Upper lobe of left lung (tissue), 6 donors: Measurements from ENCODE around the gene PRKAB2. TPM values are rescaled to one million over a fixed set of nuclear protein-coding genes. Genes with fewer than 3 reads are reported as not detected.
"Not testable (repeated sequence)": the region's sequence is repeated elsewhere in the genome, so short reads cannot be mapped to it uniquely, and the experiment has no call there.

Experiments
- ATAC-seq, 2 donors: fragments of 200-7000 bp; cut with Tn5 transposase; one replicate each; pipeline ENCODE4 v1.9.1; 2022; ENCODE audit warnings: mild to moderate bottlenecking in 2 of 2, moderate library complexity in 2 of 2; ENCODE audit not compliant: low FRiP score in 2 of 2
- DNase-seq, 2 donors: peaks; one replicate each; pipeline ENCODE4 v3.0.0-alpha.2; 2019 to 2020
- H3K27ac ChIP-seq, 4 donors: fragments of 200-600 bp; sonication (generic); one replicate each; pipeline ENCODE4 v1.5.1; 2016 to 2019
- H3K27me3 ChIP-seq, 4 donors: fragments of 200-600 bp; sonication (generic); one replicate each; pipeline ENCODE4 v1.5.1; 2017 to 2019
- H3K36me3 ChIP-seq, 4 donors: fragments of 200-600 bp; sonication (generic); one replicate each; pipeline ENCODE4 v1.5.1; 2016 to 2019
- H3K4me1 ChIP-seq, 4 donors: fragments of 200-600 bp; sonication (generic); one replicate each; pipeline ENCODE4 v1.5.1; 2018 to 2019
- H3K4me3 ChIP-seq, 4 donors: fragments of 200-600 bp; sonication (generic); one replicate each; pipeline ENCODE4 v1.5.1; 2017 to 2019; ENCODE audit warnings: mild to moderate bottlenecking in 2 of 4, moderate library complexity in 1 of 4
- H3K9me3 ChIP-seq, 4 donors: fragments of 200-600 bp; sonication (generic); one replicate each; pipeline ENCODE4 v1.5.1; 2018 to 2019
- EP300 ChIP-seq, 4 donors: sonication (generic); formaldehyde crosslinking; IDR thresholded peaks; one replicate each; pipeline ENCODE4 v1.5.1; 2017; ENCODE audit warnings: antibody characterized with exemption in 4 of 4, control low read depth in 2 of 4
- POLR2A ChIP-seq, 4 donors: fragments of 450-650 bp; IDR thresholded peaks; one replicate each; pipeline ENCODE4 v1.5.1; 2016 to 2017; ENCODE audit warnings: antibody characterized with exemption in 4 of 4, mild to moderate bottlenecking in 2 of 4
- POLR2AphosphoS5 ChIP-seq, 2 donors: sonication (generic); formaldehyde crosslinking; IDR thresholded peaks; one replicate each; pipeline ENCODE4 v1.5.1; 2017; ENCODE audit warnings: antibody characterized with exemption in 2 of 2
- WGBS, 2 donors: methylation state at CpG; one replicate each; pipeline ENCODE4 v1.1.5; 2017 to 2018; 5-methylcytosine and 5-hydroxymethylcytosine counted together
- total RNA-seq, 6 donors: library from RNA; depleted of rRNA in 4 of 6; stranded (reverse); fragments of >200 nt in 4 of 6; gene quantifications; one replicate each; pipeline versions ENCODE4 v1.1.0 to v1.2.1, GENCODE V29; 2016 to 2021
- TF ChIP-seq, protein P1 (sequence below), 6 experiments: fragments of 450-650 bp in 4 of 6; fragments of 200-600 bp in 2 of 6; sonication (generic) in 2 of 6; IDR thresholded peaks; one replicate each; pipeline ENCODE4 v1.5.1; 2016 to 2019; ENCODE audit warnings: antibody characterized with exemption in 6 of 6
- donor health status: DM: no; HTN: no; CAD: no; lungs with moderate emphysema.
- donor health status: DM: no; HTN: yes; CAD: no; lungs with severe emphysema.

The PRKAB2 gene
- total RNA-seq, 6 donors from 2014 or later = 8.1 to 22.0 (median 10.9) TPM

DNA sequence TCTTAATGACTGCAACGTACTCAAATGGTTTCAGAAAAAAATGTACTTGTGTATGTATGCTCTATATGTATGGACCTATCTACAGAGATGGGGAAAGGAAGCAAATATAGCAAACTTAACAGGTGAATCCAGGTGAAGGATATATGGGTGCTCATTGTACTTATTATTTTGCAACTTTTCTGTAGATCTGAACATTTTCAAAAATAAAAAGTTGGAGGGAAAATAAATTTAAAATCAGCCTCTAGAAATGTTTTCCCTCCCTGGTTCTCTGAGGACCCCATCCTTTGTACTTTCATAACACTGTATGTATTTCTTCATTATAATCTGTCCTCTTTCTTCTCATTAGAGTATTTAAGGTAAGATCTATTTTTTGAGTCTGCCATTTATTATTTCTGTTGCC, 34.9 kb upstream of the PRKAB2 start:
- Histone ChIP-seq H3K4me1 (no peaks in the 10 kb centered on the region), H3K9me3 (no peaks in the 10 kb centered on the region), H3K4me3 (no peak overlapping the region), H3K27ac (no peak overlapping the region), H3K36me3 (peaks cover 5 to 14% (median 11%) of the 10 kb centered on the region in 4 donors), H3K27me3 (no peaks in the 10 kb centered on the region)
- ATAC-seq = no peak
- 81 to 95% methylated on average over 1 of the region's 1 CpG for WGBS, 2 donors
- no peak for DNase-seq
- TF ChIP-seq POLR2AphosphoS5 (IDR thresholded peaks at IDR 0.05) (no peak), EP300 (IDR thresholded peaks at IDR 0.05) (no peak), POLR2A (IDR thresholded peaks at IDR 0.05) (no peak)
- TF ChIP-seq, protein P1, sequence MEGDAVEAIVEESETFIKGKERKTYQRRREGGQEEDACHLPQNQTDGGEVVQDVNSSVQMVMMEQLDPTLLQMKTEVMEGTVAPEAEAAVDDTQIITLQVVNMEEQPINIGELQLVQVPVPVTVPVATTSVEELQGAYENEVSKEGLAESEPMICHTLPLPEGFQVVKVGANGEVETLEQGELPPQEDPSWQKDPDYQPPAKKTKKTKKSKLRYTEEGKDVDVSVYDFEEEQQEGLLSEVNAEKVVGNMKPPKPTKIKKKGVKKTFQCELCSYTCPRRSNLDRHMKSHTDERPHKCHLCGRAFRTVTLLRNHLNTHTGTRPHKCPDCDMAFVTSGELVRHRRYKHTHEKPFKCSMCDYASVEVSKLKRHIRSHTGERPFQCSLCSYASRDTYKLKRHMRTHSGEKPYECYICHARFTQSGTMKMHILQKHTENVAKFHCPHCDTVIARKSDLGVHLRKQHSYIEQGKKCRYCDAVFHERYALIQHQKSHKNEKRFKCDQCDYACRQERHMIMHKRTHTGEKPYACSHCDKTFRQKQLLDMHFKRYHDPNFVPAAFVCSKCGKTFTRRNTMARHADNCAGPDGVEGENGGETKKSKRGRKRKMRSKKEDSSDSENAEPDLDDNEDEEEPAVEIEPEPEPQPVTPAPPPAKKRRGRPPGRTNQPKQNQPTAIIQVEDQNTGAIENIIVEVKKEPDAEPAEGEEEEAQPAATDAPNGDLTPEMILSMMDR (IDR thresholded peaks at IDR 0.05) = no peak

DNA sequence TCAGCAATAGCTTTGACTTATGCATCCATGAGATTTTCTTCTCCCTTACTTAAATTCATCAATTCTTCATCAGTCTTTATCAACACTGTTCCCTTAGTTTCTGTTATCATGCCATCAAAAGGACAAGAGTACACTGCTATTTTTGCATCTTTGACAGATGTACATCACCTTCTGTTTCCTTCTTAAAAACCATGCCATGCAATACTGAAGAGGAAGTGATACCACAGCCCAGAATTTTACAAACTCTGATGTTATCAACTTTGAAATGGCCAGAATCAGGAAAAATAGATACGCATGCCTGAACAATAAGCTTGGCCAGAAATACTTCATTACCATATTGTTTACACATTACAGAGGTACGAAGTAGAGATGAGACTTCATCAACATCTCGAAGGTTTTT, 31.8 kb upstream of the PRKAB2 start:
- ATAC-seq = no peak
- WGBS, 2 donors = 75 to 88% methylated on average over 3 of the region's 3 CpGs
- DNase-seq = no peak

DNA sequence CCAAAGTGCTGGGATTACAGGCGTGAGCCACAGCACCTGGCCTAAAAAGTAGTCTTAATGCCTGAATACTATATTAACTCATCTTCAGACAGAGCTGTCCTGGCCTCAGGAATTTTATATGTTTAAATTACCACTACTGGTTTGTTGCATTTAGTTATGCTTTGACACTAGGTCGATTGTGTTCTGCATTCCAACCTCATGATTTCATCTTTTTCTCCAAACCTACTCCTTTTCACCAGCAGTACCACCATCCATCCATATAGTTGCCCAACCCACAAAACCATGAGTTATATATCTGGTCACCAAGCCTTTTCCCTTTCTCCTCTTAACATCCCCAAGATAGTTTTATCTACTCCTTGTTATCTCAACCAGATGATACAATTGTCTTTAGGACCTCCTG, 30.3 kb upstream of the PRKAB2 start:
- TF ChIP-seq POLR2A (IDR thresholded peaks at IDR 0.05) = no peak
- TF ChIP-seq, protein P1 (IDR thresholded peaks at IDR 0.05) = no peak
- TF ChIP-seq EP300 (IDR thresholded peaks at IDR 0.05) = no peak
- TF ChIP-seq POLR2AphosphoS5 (IDR thresholded peaks at IDR 0.05) = no peak

More for the DNA sequence above, 31.8 kb upstream of the PRKAB2 start:
- no peak overlapping the region for H3K4me3 ChIP-seq
- H3K36me3 ChIP-seq = peaks cover 4 to 9% (median 7%) of the 10 kb centered on the region in 4 donors
- peaks cover 0 to 4% (median 0%) of the 10 kb centered on the region in 4 donors for H3K4me1 ChIP-seq
- H3K27ac ChIP-seq = no peak overlapping the region
- no peak for TF ChIP-seq POLR2A (IDR thresholded peaks at IDR 0.05)
- TF ChIP-seq EP300 (IDR thresholded peaks at IDR 0.05) = no peak
- TF ChIP-seq, protein P1 (IDR thresholded peaks at IDR 0.05) = no peak
- TF ChIP-seq POLR2AphosphoS5 (IDR thresholded peaks at IDR 0.05) = no peak
- H3K27me3 ChIP-seq = no peaks in the 10 kb centered on the region
- H3K9me3 ChIP-seq = no peaks in the 10 kb centered on the region

DNA sequence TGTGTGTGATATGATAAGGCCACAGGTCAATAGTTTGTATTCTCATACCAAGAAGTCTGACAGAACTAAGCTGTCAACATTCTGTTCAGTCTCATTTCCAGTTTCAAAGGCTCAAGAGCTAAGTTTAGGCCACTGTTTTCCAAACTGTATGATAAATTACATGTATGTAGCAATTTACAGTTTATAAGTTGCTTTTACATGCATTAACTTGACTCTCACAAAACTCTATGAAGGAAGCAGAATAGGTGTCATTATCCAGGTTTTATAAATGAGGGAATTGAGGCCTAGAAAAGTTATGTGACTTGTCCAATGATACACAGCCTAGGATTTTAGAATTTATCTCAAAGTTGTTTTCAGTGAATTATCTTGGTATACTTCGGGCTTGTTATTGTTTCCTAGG, 29.5 kb upstream of the PRKAB2 start:
- ATAC-seq (no peak), DNase-seq (no peak)
- 70 to 100% methylated on average over 1 of the region's 1 CpG for WGBS, 2 donors
- H3K9me3 ChIP-seq = no peaks in the 10 kb centered on the region
- H3K27me3 ChIP-seq = no peaks in the 10 kb centered on the region
- no peak overlapping the region for H3K4me3 ChIP-seq
- peaks cover 0 to 8% (median 2%) of the 10 kb centered on the region in 4 donors for H3K36me3 ChIP-seq
- no peak overlapping the region for H3K27ac ChIP-seq
- H3K4me1 ChIP-seq = peaks cover 0 to 4% (median 0%) of the 10 kb centered on the region in 4 donors
- no peak for TF ChIP-seq POLR2A (IDR thresholded peaks at IDR 0.05)
- TF ChIP-seq, protein P1 (IDR thresholded peaks at IDR 0.05) = no peak
- no peak for TF ChIP-seq EP300 (IDR thresholded peaks at IDR 0.05)
- TF ChIP-seq POLR2AphosphoS5 (IDR thresholded peaks at IDR 0.05) = no peak

More for the DNA sequence above, 30.3 kb upstream of the PRKAB2 start:
- ATAC-seq (no peak), DNase-seq (no peak)
- H3K27ac ChIP-seq = no peak overlapping the region
- peaks cover 0 to 4% (median 0%) of the 10 kb centered on the region in 4 donors for H3K4me1 ChIP-seq
- 65 to 83% methylated on average over 2 of the region's 2 CpGs for WGBS, 2 donors
- H3K36me3 ChIP-seq = peaks cover 2 to 8% (median 4%) of the 10 kb centered on the region in 4 donors
- no peak overlapping the region for H3K4me3 ChIP-seq
- no peaks in the 10 kb centered on the region for H3K27me3 ChIP-seq
- H3K9me3 ChIP-seq = no peaks in the 10 kb centered on the region

DNA sequence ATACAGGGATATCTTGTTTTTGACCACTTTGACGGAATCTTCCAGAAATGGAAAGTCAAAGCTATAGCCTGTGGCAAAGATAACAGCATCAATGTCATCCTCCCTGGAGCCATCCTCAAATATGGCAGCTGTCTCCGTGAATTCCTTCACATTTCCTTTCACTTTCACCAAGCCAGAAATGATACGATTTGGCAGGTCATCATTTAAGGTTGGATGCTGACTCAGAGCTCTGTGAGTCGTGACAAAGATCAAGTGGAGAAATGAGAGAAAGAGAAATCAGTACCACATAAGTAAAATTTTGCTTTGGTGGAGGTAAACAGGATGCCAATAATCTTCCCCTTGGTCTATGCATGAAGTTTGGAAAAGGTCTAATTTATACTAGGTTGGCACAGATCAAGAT, 29.0 kb upstream of the PRKAB2 start:
- H3K4me3 ChIP-seq = no peak overlapping the region
- H3K27me3 ChIP-seq = no peaks in the 10 kb centered on the region
- DNase-seq (no peak), ATAC-seq (no peak)
- WGBS, 2 donors = 80 to 81% methylated on average over 4 of the region's 4 CpGs
- H3K27ac ChIP-seq = no peak overlapping the region
- peaks cover 0 to 8% (median 2%) of the 10 kb centered on the region in 4 donors for H3K36me3 ChIP-seq
- H3K9me3 ChIP-seq = no peaks in the 10 kb centered on the region
- TF ChIP-seq, protein P1 (IDR thresholded peaks at IDR 0.05) = no peak
- TF ChIP-seq POLR2AphosphoS5 (IDR thresholded peaks at IDR 0.05) (no peak), POLR2A (IDR thresholded peaks at IDR 0.05) (no peak), EP300 (IDR thresholded peaks at IDR 0.05) (no peak)
- H3K4me1 ChIP-seq = peaks cover 0 to 4% (median 0%) of the 10 kb centered on the region in 4 donors

DNA sequence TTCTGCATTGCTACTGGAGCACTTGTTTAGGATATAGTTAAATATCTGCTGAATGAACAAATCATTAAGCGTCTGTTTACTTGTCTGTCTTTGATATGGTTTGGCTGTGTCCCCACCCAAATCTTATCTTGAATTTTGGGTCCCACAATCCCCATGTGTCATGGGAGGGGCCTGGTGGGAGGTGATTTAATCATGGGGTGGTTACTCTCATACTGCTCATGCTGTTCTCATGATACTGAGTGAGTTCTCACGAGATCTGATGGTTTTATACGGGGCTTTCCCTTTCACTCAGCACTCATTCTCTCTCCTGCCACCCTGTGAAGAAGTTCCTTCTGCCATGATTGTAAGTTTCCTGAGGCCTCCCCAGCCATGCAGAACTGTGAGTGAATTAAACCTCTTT, 25.1 kb upstream of the PRKAB2 start:
- WGBS, 2 donors = 56 to 61% methylated on average over 3 of the region's 3 CpGs
- not testable (repeated sequence) for H3K27ac ChIP-seq, H3K4me1 ChIP-seq, H3K27me3 ChIP-seq, H3K4me3 ChIP-seq, H3K36me3 ChIP-seq, H3K9me3 ChIP-seq, ATAC-seq, DNase-seq
